Peyer's patch (tissue), 4 donors: Measurements from ENCODE around the gene SPARCL1.

ENCODE experiments used
- POLR2A ChIP-seq, 2 donors: fragments of 450-650 bp; IDR thresholded peaks; one replicate each; pipeline ENCODE4 v1.5.1; 2017; ENCODE audit warnings: antibody characterized with exemption in 2 of 2, mild to moderate bottlenecking in 2 of 2, moderate library complexity in 2 of 2
- TF ChIP-seq, protein P1 (sequence below), 6 experiments: fragments of 450-650 bp in 4 of 6; fragments of 200-600 bp in 2 of 6; sonication (generic) in 1 of 6; IDR thresholded peaks; one replicate each; pipeline ENCODE4 v1.5.1; 2017 to 2019; ENCODE audit warnings: antibody characterized with exemption in 6 of 6, mild to moderate bottlenecking in 3 of 6, moderate library complexity in 1 of 6

DNA sequence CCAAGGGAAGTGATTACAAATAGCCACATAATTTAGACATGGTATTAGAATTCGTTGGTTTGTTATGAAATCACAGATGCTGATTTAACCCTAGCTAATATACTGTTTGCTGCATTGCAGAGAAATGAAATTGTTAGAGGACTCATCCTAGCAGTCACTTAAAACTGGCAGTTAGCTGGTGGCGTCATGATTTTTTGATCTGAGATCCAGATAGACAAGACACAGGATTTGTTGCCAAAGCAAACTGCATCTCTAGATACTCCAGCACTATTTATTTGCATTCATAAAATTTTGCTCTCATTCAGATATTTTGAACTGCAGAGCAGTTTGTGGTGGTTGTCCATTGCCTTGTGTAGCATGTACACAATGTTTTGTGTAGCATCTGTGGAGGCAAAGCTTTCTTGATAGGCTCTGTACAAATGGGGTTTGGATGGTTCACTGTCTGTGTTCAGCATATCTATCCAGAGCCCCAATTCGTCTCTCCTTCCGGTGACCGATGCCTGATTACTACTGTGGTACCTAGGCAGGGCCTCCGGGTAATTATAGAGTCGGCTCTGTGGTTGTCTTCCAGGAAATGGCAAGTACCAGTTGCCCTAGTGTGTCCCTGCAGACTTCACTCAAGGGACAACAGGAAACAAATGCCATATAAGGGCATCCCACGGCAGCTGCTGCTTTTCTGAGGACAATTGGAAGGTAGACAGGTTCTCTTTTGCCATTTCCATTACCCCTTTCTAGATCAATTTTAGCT, 30.1 kb upstream of the SPARCL1 start:
- TF ChIP-seq, protein P1, sequence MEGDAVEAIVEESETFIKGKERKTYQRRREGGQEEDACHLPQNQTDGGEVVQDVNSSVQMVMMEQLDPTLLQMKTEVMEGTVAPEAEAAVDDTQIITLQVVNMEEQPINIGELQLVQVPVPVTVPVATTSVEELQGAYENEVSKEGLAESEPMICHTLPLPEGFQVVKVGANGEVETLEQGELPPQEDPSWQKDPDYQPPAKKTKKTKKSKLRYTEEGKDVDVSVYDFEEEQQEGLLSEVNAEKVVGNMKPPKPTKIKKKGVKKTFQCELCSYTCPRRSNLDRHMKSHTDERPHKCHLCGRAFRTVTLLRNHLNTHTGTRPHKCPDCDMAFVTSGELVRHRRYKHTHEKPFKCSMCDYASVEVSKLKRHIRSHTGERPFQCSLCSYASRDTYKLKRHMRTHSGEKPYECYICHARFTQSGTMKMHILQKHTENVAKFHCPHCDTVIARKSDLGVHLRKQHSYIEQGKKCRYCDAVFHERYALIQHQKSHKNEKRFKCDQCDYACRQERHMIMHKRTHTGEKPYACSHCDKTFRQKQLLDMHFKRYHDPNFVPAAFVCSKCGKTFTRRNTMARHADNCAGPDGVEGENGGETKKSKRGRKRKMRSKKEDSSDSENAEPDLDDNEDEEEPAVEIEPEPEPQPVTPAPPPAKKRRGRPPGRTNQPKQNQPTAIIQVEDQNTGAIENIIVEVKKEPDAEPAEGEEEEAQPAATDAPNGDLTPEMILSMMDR (IDR thresholded peaks at IDR 0.05): no peak
- TF ChIP-seq POLR2A (IDR thresholded peaks at IDR 0.05): no peak
